Body of pancreas (tissue), 4 donors: ENCODE measurements around the gene CPXM2.

ENCODE experiments used
- POLR2A ChIP-seq, 3 donors: fragments of 450-650 bp; IDR thresholded peaks; one replicate each; pipeline ENCODE4 v1.6.1; 2016; ENCODE audit warnings: antibody characterized with exemption in 3 of 3, mild to moderate bottlenecking in 2 of 3
- TF ChIP-seq, protein P1 (sequence below), 7 experiments: fragments of 450-650 bp in 4 of 7; fragments of 200-600 bp in 3 of 7; sonication (generic) in 3 of 7; IDR thresholded peaks; one replicate each; pipeline ENCODE4 v1.5.1; 2016 to 2019; ENCODE audit warnings: antibody characterized with exemption in 7 of 7

DNA sequence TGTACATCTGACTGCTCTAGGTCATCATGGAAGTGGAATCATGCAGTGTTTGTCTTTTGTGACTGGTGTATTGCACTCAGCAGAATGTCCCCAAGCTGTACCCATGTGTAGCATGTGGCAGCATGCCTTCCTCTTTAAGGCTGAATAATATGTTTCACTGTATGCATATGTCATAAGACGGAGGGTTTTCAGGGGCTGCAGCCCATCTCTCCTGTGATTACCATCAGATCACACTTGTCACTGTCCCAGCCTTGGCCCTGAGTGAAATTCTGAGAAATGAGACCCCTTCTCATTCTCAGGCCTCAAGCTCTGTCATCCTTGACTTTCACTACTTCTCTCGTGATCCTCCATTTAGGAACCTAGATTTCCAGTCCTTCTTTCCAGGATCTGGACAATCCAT lies 50.0 kb downstream of the CPXM2 start:
- no peak for TF ChIP-seq POLR2A (IDR thresholded peaks at IDR 0.05)
- TF ChIP-seq, protein P1, sequence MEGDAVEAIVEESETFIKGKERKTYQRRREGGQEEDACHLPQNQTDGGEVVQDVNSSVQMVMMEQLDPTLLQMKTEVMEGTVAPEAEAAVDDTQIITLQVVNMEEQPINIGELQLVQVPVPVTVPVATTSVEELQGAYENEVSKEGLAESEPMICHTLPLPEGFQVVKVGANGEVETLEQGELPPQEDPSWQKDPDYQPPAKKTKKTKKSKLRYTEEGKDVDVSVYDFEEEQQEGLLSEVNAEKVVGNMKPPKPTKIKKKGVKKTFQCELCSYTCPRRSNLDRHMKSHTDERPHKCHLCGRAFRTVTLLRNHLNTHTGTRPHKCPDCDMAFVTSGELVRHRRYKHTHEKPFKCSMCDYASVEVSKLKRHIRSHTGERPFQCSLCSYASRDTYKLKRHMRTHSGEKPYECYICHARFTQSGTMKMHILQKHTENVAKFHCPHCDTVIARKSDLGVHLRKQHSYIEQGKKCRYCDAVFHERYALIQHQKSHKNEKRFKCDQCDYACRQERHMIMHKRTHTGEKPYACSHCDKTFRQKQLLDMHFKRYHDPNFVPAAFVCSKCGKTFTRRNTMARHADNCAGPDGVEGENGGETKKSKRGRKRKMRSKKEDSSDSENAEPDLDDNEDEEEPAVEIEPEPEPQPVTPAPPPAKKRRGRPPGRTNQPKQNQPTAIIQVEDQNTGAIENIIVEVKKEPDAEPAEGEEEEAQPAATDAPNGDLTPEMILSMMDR (IDR thresholded peaks at IDR 0.05): no peak
